Fibroblast of the aortic adventitia (primary cell): ENCODE measurements around the gene REXO4. TPM values are rescaled to one million over a fixed set of nuclear protein-coding genes. Genes with fewer than 3 reads are reported as not detected.

Source experiments
- DNase-seq: peaks from one replicate; pipeline ENCODE4 v3.0.0-alpha.2; 2010; ENCODE audit warnings: low read depth
- H3K4me3 ChIP-seq: 2 replicates; pipeline ENCODE4 v1.5.1; 2011; ENCODE audit warnings: low read depth, mild to moderate bottlenecking, control low read depth, low read length, moderate library complexity
- total RNA-seq: library from RNA; depleted of rRNA; stranded (reverse); fragments of >200 nt; gene quantifications from 2 replicates; pipeline ENCODE4 v1.2.3, GENCODE V29; 2012; ENCODE audit warnings: low replicate concordance
- TF ChIP-seq, protein P1 (sequence below): IDR thresholded peaks from 2 replicates; pipeline ENCODE4 v1.5.1; 2011; ENCODE audit warnings: mild to moderate bottlenecking, low read length, control low read depth, inconsistent platforms; ENCODE audit not compliant: insufficient read depth

Gene REXO4
- total RNA-seq, 1 donor: 11.7 TPM

DNA sequence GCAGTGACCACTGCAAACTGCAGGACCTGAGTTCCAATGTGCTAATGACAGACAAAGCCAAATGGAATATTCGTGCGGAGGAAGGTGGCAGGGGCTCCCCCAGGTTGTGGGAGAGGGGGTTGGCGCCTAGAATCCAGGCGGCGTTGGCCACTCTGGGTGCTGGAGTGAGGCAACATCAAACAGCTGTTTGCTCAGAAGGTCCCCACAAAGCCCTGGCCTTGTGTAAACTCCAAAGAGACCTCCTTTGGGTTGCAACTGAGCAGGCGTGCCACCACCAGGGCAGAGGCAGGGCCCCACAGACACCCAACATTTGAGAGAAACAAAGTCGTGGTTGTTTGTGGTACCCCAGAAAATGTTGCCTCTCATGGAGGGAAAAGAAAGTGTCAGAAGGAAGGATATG is 27.1 kb downstream of the REXO4 start:
- no peak overlapping the region for H3K4me3 ChIP-seq
- DNase-seq: no peak
- TF ChIP-seq, protein P1, sequence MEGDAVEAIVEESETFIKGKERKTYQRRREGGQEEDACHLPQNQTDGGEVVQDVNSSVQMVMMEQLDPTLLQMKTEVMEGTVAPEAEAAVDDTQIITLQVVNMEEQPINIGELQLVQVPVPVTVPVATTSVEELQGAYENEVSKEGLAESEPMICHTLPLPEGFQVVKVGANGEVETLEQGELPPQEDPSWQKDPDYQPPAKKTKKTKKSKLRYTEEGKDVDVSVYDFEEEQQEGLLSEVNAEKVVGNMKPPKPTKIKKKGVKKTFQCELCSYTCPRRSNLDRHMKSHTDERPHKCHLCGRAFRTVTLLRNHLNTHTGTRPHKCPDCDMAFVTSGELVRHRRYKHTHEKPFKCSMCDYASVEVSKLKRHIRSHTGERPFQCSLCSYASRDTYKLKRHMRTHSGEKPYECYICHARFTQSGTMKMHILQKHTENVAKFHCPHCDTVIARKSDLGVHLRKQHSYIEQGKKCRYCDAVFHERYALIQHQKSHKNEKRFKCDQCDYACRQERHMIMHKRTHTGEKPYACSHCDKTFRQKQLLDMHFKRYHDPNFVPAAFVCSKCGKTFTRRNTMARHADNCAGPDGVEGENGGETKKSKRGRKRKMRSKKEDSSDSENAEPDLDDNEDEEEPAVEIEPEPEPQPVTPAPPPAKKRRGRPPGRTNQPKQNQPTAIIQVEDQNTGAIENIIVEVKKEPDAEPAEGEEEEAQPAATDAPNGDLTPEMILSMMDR: no peak

DNA sequence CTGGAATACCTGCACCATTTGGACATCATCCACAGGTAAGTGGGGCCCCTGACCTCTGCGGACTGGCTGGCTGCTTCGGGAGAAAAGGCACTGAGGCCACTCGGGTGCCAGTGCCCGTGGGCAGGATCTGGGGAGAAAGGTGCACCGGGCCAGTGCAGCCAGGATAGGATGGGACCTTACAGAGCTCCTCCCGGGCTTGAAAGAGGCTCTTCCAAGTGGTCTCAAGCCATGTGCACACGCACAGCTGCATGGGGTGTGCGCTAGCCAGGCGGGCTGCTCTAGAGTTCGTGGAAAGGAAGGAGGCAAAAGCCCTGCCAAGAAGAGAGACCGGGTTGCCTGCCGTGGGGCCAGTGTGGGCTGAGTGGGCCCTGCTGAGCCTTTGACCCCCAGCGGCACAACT is 28.2 kb downstream of the REXO4 start:
- TF ChIP-seq, protein P1: no peak
- H3K4me3 ChIP-seq: no peak overlapping the region
- no peak for DNase-seq

DNA sequence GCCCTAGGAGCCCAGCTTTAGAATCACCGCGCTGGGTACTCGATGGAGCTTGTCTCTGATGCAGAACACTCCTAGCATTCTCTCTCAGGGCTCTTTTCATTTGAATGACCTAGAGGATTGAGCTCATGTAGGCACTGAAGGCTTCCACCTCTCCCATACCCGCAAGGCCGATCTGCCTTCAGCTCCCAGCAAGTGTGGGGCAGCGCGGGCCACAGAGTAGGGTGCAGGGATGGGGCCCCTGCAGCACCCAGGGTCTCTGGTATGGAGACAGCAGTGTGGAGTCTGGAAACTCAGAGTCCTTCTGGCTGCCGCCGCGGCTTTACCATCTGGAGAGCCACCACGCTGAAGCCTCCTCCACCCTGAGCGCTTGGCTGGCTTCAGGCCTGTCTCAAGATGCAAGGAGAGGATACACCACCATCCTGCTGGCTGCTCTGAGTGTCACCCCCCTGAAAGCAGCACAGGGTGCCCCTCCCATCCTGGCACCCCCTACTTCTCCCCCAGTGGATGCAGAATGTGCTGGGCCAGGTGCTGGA is 28.7 kb downstream of the REXO4 start:
- TF ChIP-seq, protein P1: no peak
- H3K4me3 ChIP-seq: no peak overlapping the region
- DNase-seq: no peak

DNA sequence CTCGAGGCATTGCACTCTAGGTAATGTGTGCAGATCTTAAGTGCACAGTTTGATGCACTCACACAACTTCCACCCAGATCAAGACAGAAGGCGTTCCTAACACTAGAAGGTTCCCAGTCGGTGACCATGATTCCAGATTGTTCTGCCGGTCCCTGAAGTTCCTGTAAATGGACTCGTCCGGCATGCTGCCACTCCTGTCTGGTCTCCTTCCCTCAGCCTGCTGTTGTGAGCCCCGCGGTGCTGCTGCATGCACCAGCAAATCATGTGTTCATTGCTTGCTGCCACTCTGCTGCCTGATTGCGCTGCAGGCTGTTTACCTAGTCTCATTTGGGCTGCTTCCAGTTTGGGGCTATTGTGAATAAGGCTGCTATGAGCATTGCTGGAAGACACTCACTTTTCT is 30.1 kb downstream of the REXO4 start:
- no peak for DNase-seq
- no peak overlapping the region for H3K4me3 ChIP-seq
- TF ChIP-seq, protein P1: no peak

DNA sequence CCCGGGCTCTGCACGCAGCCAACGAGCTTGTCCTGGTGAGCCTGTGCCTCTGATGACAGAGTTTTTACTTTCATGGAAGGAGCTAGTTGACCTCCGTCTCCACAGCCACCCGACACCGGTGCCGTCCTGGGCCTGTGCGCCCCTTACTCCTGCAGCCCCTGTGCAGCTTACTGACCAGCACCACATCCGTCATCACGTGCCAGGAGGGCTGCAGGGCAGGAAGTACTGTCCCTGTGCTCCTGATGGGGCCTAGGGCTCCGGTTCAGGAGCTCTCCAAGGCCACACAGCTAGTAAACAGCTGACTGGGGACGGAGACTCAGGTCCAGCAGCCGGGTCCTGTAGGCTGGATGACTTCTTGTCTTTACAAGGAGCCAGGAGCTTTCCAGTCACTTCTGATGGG is 31.5 kb downstream of the REXO4 start:
- DNase-seq: no peak
- H3K4me3 ChIP-seq: no peak overlapping the region
- TF ChIP-seq, protein P1: no peak

DNA sequence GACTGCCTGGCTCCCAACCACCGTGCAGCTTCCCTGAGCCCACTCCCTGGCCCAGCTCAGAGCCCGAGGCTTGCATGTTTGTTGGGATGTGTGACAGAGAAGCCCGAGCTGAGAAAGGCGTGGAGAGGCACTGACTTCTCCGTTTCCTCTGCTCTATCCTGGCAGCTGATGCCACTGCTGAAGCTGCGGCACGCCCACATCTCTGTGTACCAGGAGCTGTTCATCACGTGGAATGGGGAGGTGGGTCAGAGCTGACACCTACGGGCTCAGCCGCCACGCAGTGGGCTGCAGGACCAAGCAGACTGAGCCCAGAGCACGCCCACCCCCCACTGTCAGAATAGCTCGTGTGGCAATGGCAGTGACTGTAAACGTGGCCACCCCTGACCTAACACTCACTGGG is 32.4 kb downstream of the REXO4 start:
- no peak overlapping the region for H3K4me3 ChIP-seq
- TF ChIP-seq, protein P1: no peak
- DNase-seq: no peak

DNA sequence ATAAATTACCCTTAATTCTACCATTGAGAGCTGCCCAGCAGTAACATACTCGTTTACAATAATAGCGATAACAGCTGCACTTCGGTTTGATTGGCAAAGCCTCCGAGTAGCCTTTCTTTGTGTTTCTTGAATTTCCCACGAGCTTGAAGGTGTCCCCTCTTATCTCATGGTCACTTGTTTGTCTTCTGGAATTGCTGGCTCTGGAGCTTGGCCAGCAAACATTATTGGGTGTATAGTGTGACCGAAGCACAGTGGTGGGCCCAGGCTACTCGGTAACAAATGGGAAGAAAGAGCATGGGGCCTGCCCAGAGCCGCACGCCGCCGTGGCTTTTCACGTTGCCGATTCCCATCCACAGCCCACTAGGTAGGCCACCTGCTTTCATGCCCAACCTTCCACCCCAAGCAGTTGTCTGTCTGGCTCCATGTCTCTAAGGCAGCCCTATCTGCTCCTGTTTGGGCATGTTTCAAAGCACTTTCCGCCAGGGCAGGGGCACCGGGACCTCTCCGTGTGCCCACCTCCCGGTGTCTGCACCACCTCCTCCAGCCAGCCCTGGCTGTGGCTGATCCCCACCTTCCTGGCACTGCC is 33.0 kb downstream of the REXO4 start:
- TF ChIP-seq, protein P1: no peak
- H3K4me3 ChIP-seq: no peak overlapping the region
- no peak for DNase-seq
